SH-SY5Y (cell line): ENCODE data around the gene FKTN.

ENCODE experiments used
- GATA2 ChIP-seq: IDR thresholded peaks from 2 replicates; pipeline ENCODE4 v1.6.1; 2011; ENCODE audit warnings: mild to moderate bottlenecking, low read depth, low read length
- GATA3 ChIP-seq: IDR thresholded peaks from 2 replicates; pipeline ENCODE4 v1.6.1; 2011; ENCODE audit warnings: low read depth, mild to moderate bottlenecking, low read length, moderate library complexity

The FKTN gene

GRCh38 chr9:105557804-105558610 is at the start of gene FKTN:
Gene FKTN (plus strand): TSS chr9:105558131. CDS start chr9:105575033, 16,902 bp downstream.
- no peak for TF ChIP-seq GATA3
- no peak for TF ChIP-seq GATA2

GRCh38 chr9:105508530-105508929 is 49.4 kb upstream of the FKTN start:
- no peak for TF ChIP-seq GATA2
- no peak for TF ChIP-seq GATA3

GRCh38 chr9:105510024-105510423 is 47.9 kb upstream of the FKTN start:
- TF ChIP-seq GATA3 (no peak), GATA2 (no peak)

GRCh38 chr9:105511446-105511845 is 46.5 kb upstream of the FKTN start:
- TF ChIP-seq GATA2, result no peak
- no peak for TF ChIP-seq GATA3

- no peak for TF ChIP-seq GATA3
- TF ChIP-seq GATA2, result no peak
Observed at GRCh38 chr9:105515811-105516413, 42.0 kb upstream of the FKTN start.

- TF ChIP-seq GATA2, result no peak
- no peak for TF ChIP-seq GATA3
Observed at GRCh38 chr9:105531530-105531929, 26.4 kb upstream of the FKTN start.

GRCh38 chr9:105535920-105536668 is 21.8 kb upstream of the FKTN start:
- no peak for TF ChIP-seq GATA3
- TF ChIP-seq GATA2, result no peak

GRCh38 chr9:105539452-105539851 is 18.5 kb upstream of the FKTN start:
- TF ChIP-seq GATA3 (no peak), GATA2 (no peak)

GRCh38 chr9:105541838-105542237 is 16.1 kb upstream of the FKTN start:
- TF ChIP-seq GATA3 (no peak), GATA2 (no peak)

- no peak for TF ChIP-seq GATA2
Observed at GRCh38 chr9:105554042-105554441, 3.9 kb upstream of the FKTN start.

GRCh38 chr9:105572455-105572854 is 14.5 kb downstream of the FKTN start:
- TF ChIP-seq GATA2 (no peak), GATA3 (no peak)

GRCh38 chr9:105593145-105593544 is 35.2 kb downstream of the FKTN start:
- TF ChIP-seq GATA3, result no peak
- no peak for TF ChIP-seq GATA2

- no peak for TF ChIP-seq GATA3
- no peak for TF ChIP-seq GATA2
Observed at GRCh38 chr9:105608721-105609598, 51.0 kb downstream of the FKTN start.

- no peak for TF ChIP-seq GATA2
Observed at GRCh38 chr9:105621001-105621400, 63.1 kb downstream of the FKTN start.
